Gastroesophageal sphincter (tissue), 3 donors: Measurements from ENCODE around the gene TBC1D23.

Source experiments
- CTCF ChIP-seq, 4 experiments: fragments of 200-600 bp in 2 of 4; fragments of 450-650 bp in 2 of 4; sonication (generic) in 1 of 4; IDR thresholded peaks; one replicate each; pipeline ENCODE4 v1.5.1; 2017 to 2019; ENCODE audit warnings: antibody characterized with exemption in 4 of 4, mild to moderate bottlenecking in 2 of 4, moderate library complexity in 2 of 4
- EP300 ChIP-seq: sonication (generic); formaldehyde crosslinking; IDR thresholded peaks from one replicate; pipeline ENCODE4 v1.6.1; 2017; ENCODE audit warnings: antibody characterized with exemption, mild to moderate bottlenecking
- POLR2A ChIP-seq, 2 donors: fragments of 450-650 bp; IDR thresholded peaks; one replicate each; pipeline ENCODE4 v1.6.1; 2017; ENCODE audit warnings: antibody characterized with exemption in 2 of 2, mild to moderate bottlenecking in 2 of 2, moderate library complexity in 1 of 2
- POLR2AphosphoS5 ChIP-seq: sonication (generic); formaldehyde crosslinking; IDR thresholded peaks from one replicate; pipeline ENCODE4 v1.6.1; 2017; ENCODE audit warnings: antibody characterized with exemption

- TF ChIP-seq POLR2AphosphoS5 (peak; percentile 6), CTCF (IDR thresholded peaks at IDR 0.05) (no peak), EP300 (no peak), POLR2A (IDR thresholded peaks at IDR 0.05) (no peak)
These were observed 46.8 kb upstream of the TBC1D23 start for GRCh38 chr3:100213891-100214573.
